K562 (cell line): ENCODE results near the gene ARMC12. TPM values are rescaled to one million over a fixed set of nuclear protein-coding genes. Genes with fewer than 3 reads are reported as not detected.
A peak's percentile ranks its signal among the peaks of the same experiment; 100 is the strongest.

ENCODE experiments used
- ATAC-seq: fragments of 200-7000 bp; cut with Tn5 transposase; 3 replicates; pipeline ENCODE4 v1.9.1; 2020; ENCODE audit warnings: moderate library complexity
- BruUV-seq: library from RNA; stranded (reverse); fragments of 400-500 nt; replicated peaks from 2 replicates; lab custom pipeline; 2021; lab: Mats Ljungman, UMichigan
- CTCF ChIA-PET: fragments of 300-600 bp; formaldehyde crosslinking; extraction: SDS; loops from one replicate; lab custom pipeline; 2021; ENCODE audit warnings: low intra/inter-chr PET ratio; lab: Yijun Ruan, JAX
- POLR2A ChIA-PET: fragments of 300-600, 350-650 bp; sonication (Branson Sonifier 250); formaldehyde crosslinking; extraction: SDS; loops from one replicate; lab custom pipeline; 2021; ENCODE audit warnings: antibody characterized with exemption, inconsistent platforms; lab: Yijun Ruan, JAX
- DNase-seq, 4 experiments: peaks; one replicate each; pipeline versions ENCODE4 v3.0.0 to v3.0.0-alpha.2; 2011 to 2018; ENCODE audit warnings: low spot score in 3 of 4, mixed read lengths in 3 of 4; ENCODE audit errors: extremely low read depth in 1 of 4
- FAIRE-seq: peaks from 2 replicates; lab custom pipeline; 2011; peaks lifted over from hg19 to GRCh38; lab: Jason Lieb, UNC
- H2AFZ ChIP-seq: 2 replicates; pipeline ENCODE4 v1.6.0; 2011; ENCODE audit warnings: low read depth, low read length, control low read depth, inconsistent platforms
- H3K27ac ChIP-seq: fragments of 200-600 bp; 3 replicates; pipeline ENCODE4 v1.8.0; 2011; ENCODE audit warnings: low read depth, mild to moderate bottlenecking, control low read depth, inconsistent platforms, low read length, moderate library complexity, mixed read lengths; ENCODE audit errors: extremely low read depth
- H3K27me3 ChIP-seq, 2 experiments: fragments of 300-600 bp in 1 of 2; 2 replicates in 1 of 2; 3 replicates in 1 of 2; pipeline versions ENCODE4 v1.6.0 to v1.8.0; 2011; ENCODE audit warnings: inconsistent platforms in 2 of 2, low read length in 2 of 2, mild to moderate bottlenecking in 1 of 2, mixed read lengths in 1 of 2, moderate library complexity in 1 of 2; ENCODE audit not compliant: control insufficient read depth in 2 of 2, insufficient read depth in 2 of 2
- H3K36me3 ChIP-seq: fragments of 300-600 bp; 3 replicates; pipeline ENCODE4 v1.8.0; 2011; ENCODE audit warnings: mild to moderate bottlenecking, low read length, inconsistent platforms; ENCODE audit not compliant: control insufficient read depth, insufficient read depth
- H3K4me1 ChIP-seq, 2 experiments: fragments of 200-600 bp in 1 of 2; replicated peaks in 1 of 2; 2 replicates in 1 of 2; 3 replicates in 1 of 2; pipeline versions ENCODE4 v1.5.1 to v1.8.0; 2011; ENCODE audit warnings: inconsistent platforms in 2 of 2, low read length in 2 of 2, mild to moderate bottlenecking in 1 of 2, mixed read lengths in 1 of 2, moderate library complexity in 1 of 2; ENCODE audit not compliant: control insufficient read depth in 2 of 2, insufficient read depth in 2 of 2
- H3K4me2 ChIP-seq: 2 replicates; pipeline ENCODE4 v1.6.1; 2011; ENCODE audit warnings: low read length, control low read depth, inconsistent platforms, mixed read lengths; ENCODE audit not compliant: insufficient read depth
- H3K4me3 ChIP-seq: fragments of 200-600 bp; sonication (generic), shearing (Covaris generic); 2 replicates; pipeline ENCODE4 v1.5.1; 2016; ENCODE audit warnings: control low read depth, inconsistent platforms
- H3K79me2 ChIP-seq: fragments of 200-600 bp; 3 replicates; pipeline ENCODE4 v1.8.0; 2011; ENCODE audit warnings: low read length, inconsistent platforms; ENCODE audit not compliant: control insufficient read depth, insufficient read depth
- H3K9ac ChIP-seq, 2 experiments: 2 replicates each; pipeline versions ENCODE4 v1.6.0 to v1.6.1; 2011; ENCODE audit warnings: low read depth in 2 of 2, low read length in 2 of 2, control low read depth in 1 of 2, inconsistent platforms in 1 of 2, mild to moderate bottlenecking in 1 of 2, mixed read lengths in 1 of 2; ENCODE audit not compliant: insufficient read depth in 1 of 2
- H3K9me1 ChIP-seq: one replicate; pipeline ENCODE4 v1.6.0; 2011; ENCODE audit warnings: inconsistent platforms, mild to moderate bottlenecking, low read length, moderate library complexity; ENCODE audit not compliant: control insufficient read depth, insufficient read depth
- H3K9me3 ChIP-seq: replicated peaks from 2 replicates; pipeline ENCODE4 v1.5.1; 2011; ENCODE audit warnings: low read depth, low read length, inconsistent platforms; ENCODE audit not compliant: control insufficient read depth, insufficient read depth
- H4K20me1 ChIP-seq: replicated peaks from 2 replicates; pipeline ENCODE4 v1.6.1; 2011; ENCODE audit warnings: low read length, inconsistent platforms, mixed read lengths; ENCODE audit not compliant: control insufficient read depth, insufficient read depth
- ATF7 ChIP-seq: fragments of 450-650 bp; IDR thresholded peaks from 2 replicates; pipeline ENCODE4 v1.7.1; 2014; ENCODE audit warnings: mild to moderate bottlenecking, moderate library complexity
- ELF2 ChIP-seq: fragments of 250-450 bp; sonication (Bioruptor Pico); IDR thresholded peaks from 2 replicates; pipeline ENCODE4 v1.5.0; 2021; ENCODE audit warnings: mild to moderate bottlenecking
- GABPB1 ChIP-seq: sonication (generic); formaldehyde crosslinking; IDR thresholded peaks from 2 replicates; pipeline ENCODE4 v1.8.0; 2022; ENCODE audit warnings: mild to moderate bottlenecking, missing genetic modification reagents
- ILK ChIP-seq: fragments of 450-650 bp; IDR thresholded peaks from 2 replicates; pipeline ENCODE4 v1.6.1; 2016; ENCODE audit warnings: missing genetic modification characterization, low read depth, mild to moderate bottlenecking, missing compliant biosample characterization, moderate library complexity, borderline replicate concordance
- JUN ChIP-seq, 2 experiments: sonication (generic) in 1 of 2; formaldehyde crosslinking in 1 of 2; IDR thresholded peaks; 2 replicates each; pipeline versions ENCODE4 v1.6.1 to v1.8.0; 2012 to 2022; ENCODE audit warnings: borderline replicate concordance in 2 of 2, mild to moderate bottlenecking in 2 of 2, improper control_type of control experiment in 1 of 2, low read depth in 1 of 2, low read length in 1 of 2, missing genetic modification reagents in 1 of 2
- MYBL2 ChIP-seq, 2 experiments: fragments of 450-650 bp in 1 of 2; sonication (generic) in 1 of 2; formaldehyde crosslinking in 1 of 2; IDR thresholded peaks; 2 replicates each; pipeline versions ENCODE4 v1.6.1 to v1.8.1; 2017 to 2022; ENCODE audit warnings: borderline replicate concordance in 1 of 2, inconsistent platforms in 1 of 2, low read depth in 1 of 2, mild to moderate bottlenecking in 1 of 2, missing genetic modification reagents in 1 of 2, moderate library complexity in 1 of 2
- NCOA2 ChIP-seq, 2 experiments: fragments of 450-650 bp; IDR thresholded peaks; 2 replicates each; pipeline ENCODE4 v1.6.1; 2018; ENCODE audit warnings: mild to moderate bottlenecking in 2 of 2, moderate library complexity in 1 of 2; ENCODE audit not compliant: partially characterized antibody in 2 of 2
- RBM17 ChIP-seq: fragments of 200-400 bp; formaldehyde crosslinking; IDR thresholded peaks from 2 replicates; pipeline ENCODE4 v1.6.1; 2017; ENCODE audit warnings: low read depth, mild to moderate bottlenecking, low read length, borderline replicate concordance
- SMC3 ChIP-seq: conservative IDR thresholded peaks from 2 replicates; pipeline ENCODE4 v1.6.1; 2011; ENCODE audit warnings: low read depth, low read length, improper control_type of control experiment; ENCODE audit not compliant: insufficient read depth
- TAL1 ChIP-seq: fragments of 450-650 bp; IDR thresholded peaks from 2 replicates; pipeline ENCODE4 v1.6.1; 2016; ENCODE audit warnings: mild to moderate bottlenecking
- TFAP4 ChIP-seq: sonication (generic); formaldehyde crosslinking; IDR thresholded peaks from 2 replicates; pipeline ENCODE4 v1.8.0; 2022; ENCODE audit warnings: missing genetic modification reagents, mild to moderate bottlenecking, moderate library complexity, borderline replicate concordance
- XRCC3 ChIP-seq: fragments of 450-650 bp; IDR thresholded peaks from 2 replicates; pipeline ENCODE4 v1.6.1; 2017; ENCODE audit warnings: mild to moderate bottlenecking, moderate library complexity
- XRCC5 ChIP-seq: fragments of 200-400 bp; formaldehyde crosslinking; IDR thresholded peaks from 2 replicates; pipeline ENCODE4 v1.6.1; 2017; ENCODE audit warnings: low read depth, mild to moderate bottlenecking, low read length
- YY1 ChIP-seq, 3 experiments: IDR thresholded peaks; 2 replicates each; pipeline ENCODE4 v1.6.1; 2011; ENCODE audit warnings: low read length in 2 of 3, mild to moderate bottlenecking in 2 of 3, moderate library complexity in 2 of 3, borderline replicate concordance in 1 of 3, control low read depth in 1 of 3, low read depth in 1 of 3; ENCODE audit not compliant: insufficient read depth in 3 of 3, insufficient replicate concordance in 2 of 3, control insufficient read depth in 1 of 3, insufficient read length in 1 of 3; ENCODE audit errors: extremely low read depth in 1 of 3
- WGBS: fragments of 100-300 bp; shearing (Covaris generic); methylation state at CpG from one replicate; pipeline ENCODE4 v1.1.6; 2016; ENCODE audit warnings: low coverage, mixed read lengths; ENCODE audit not compliant: insufficient coverage; ENCODE audit errors: missing lambda C conversion rate; 5-methylcytosine and 5-hydroxymethylcytosine counted together
- in situ Hi-C: fragments of 300-500 bp; cut with MboI; formaldehyde crosslinking; loops from 4 replicates; pipeline ENCODE4 v1.15.0; 2018; ENCODE audit warnings: inconsistent platforms, mixed read lengths
- intact Hi-C: fragments of 100-400 bp; cut with micrococcal nuclease; formaldehyde crosslinking; loops from 2 replicates; pipeline ENCODE4 v1.14.2; 2022
- polyA plus RNA-seq, 8 experiments: library from polyadenylated mRNA; depleted of rRNA in 4 of 8; stranded (reverse) in 5 of 8; unstranded in 3 of 8; fragments of >200 nt; fragmentation: Nextera tagmentation in 2 of 8; fragmentation: Illumina TruSeq in 1 of 8; extraction: Ambion mirVana in 2 of 8; extraction: Trizol in 1 of 8; gene quantifications; 2 replicates each; pipeline versions ENCODE4 v1.2.1 to v1.2.3, GENCODE V29; 2011 to 2014; ENCODE audit warnings: inconsistent platforms in 1 of 8, missing spikeins in 1 of 8
- total RNA-seq, 7 experiments: library from RNA; depleted of rRNA in 6 of 7; stranded (reverse); fragments of >200 nt in 6 of 7; fragmentation: Illumina TruSeq in 2 of 7; extraction: Trizol in 2 of 7; gene quantifications; 2 replicates each; pipeline versions ENCODE4 v1.2.1 to v1.2.3, GENCODE V29; 2011 to 2021; ENCODE audit warnings: low replicate concordance in 1 of 7
- TF ChIP-seq, protein P1 (sequence below): IDR thresholded peaks from 3 replicates; pipeline ENCODE4 v1.6.1; 2011; ENCODE audit warnings: borderline replicate concordance, mild to moderate bottlenecking; ENCODE audit not compliant: insufficient read length, insufficient read depth

Gene ARMC12
- total and polyA plus RNA-seq, 9 of the 15 experiments (the other 6 are each of a cell fraction or from before 2014, with no cell fraction given) = 0.09 to 0.58 (median 0.31) TPM; not detected in 3

DNA sequence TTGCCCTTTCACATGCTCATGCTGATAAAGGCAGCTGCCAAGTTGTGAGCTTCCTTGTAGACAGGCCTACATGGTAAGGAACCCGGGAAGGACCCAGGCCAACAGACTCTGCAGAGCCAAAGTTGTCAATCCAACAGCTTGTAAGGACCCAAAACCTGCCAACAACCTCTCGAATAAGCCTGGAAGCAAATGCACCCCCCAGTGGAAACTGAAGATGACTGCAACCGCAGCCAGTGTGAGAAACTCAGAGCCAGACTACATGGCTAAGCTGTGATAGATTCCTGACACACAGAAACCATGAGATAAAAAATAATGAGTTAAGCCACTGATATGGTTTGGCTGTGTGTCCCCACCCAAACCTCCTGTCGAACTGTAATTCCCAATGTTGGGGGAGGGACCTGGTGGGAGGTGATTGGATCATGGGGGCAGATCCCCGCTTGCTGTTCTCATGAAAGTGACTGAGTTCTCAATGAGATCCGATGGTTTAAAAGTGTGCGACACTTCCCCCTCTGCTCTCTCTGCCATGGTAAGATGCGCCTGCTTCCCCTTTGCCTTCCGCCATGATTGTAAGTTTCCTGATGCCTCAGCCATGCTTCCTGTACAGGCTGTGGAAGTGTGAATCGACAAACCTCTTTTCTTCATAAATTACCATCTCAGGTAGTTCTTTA is 20.8 kb downstream of the ARMC12 start:
- peak; percentile 57 to 81 (median 67) for DNase-seq
- intact Hi-C loops (loop anchor here (5.0 kb wide), 2 partner anchors 200 to 235 kb away; no protein-coding TSS in a partner anchor), in situ Hi-C loops (no loop called here)
- no TSS peak for BruUV-seq
- H3K27me3 ChIP-seq = peaks cover 41 to 79% of the 10 kb centered on the region in 2 experiments
- no peaks in the 10 kb centered on the region for H4K20me1 ChIP-seq
- H3K9me3 ChIP-seq = no peaks in the 10 kb centered on the region
- no peak overlapping the region for H2AFZ ChIP-seq
- H3K79me2 ChIP-seq = no peaks in the 10 kb centered on the region
- H3K4me3 ChIP-seq = no peak overlapping the region
- no peaks in the 10 kb centered on the region for H3K36me3 ChIP-seq
- no peaks in the 10 kb centered on the region for H3K9me1 ChIP-seq
- FAIRE-seq = peak; percentile 97
- no peak overlapping the region for H3K4me2 ChIP-seq
- H3K4me1 ChIP-seq = no peaks in the 10 kb centered on the region
- 8% methylated on average over 10 of the region's 10 CpGs for WGBS
- no peak overlapping the region; a peak in 1 of 4 replicates for H3K9ac ChIP-seq
- peak; percentile 96 for ATAC-seq
- ChIA-PET CTCF (interaction anchor here (0.8 to 1.3 kb wide), 3 partner anchors 174 to 235 kb away, joined by 4 to 5 read pairs (median 5); no protein-coding TSS in a partner anchor), POLR2A (interaction anchor here (0.5 to 0.9 kb wide), 3 partner anchors 11 to 206 kb away, joined by 3 to 5 read pairs (median 4); no protein-coding TSS in a partner anchor)
- H3K27ac ChIP-seq = no peak overlapping the region
- TF ChIP-seq, protein P1, sequence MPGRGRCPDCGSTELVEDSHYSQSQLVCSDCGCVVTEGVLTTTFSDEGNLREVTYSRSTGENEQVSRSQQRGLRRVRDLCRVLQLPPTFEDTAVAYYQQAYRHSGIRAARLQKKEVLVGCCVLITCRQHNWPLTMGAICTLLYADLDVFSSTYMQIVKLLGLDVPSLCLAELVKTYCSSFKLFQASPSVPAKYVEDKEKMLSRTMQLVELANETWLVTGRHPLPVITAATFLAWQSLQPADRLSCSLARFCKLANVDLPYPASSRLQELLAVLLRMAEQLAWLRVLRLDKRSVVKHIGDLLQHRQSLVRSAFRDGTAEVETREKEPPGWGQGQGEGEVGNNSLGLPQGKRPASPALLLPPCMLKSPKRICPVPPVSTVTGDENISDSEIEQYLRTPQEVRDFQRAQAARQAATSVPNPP = no peak
- no peak for TF ChIP-seq JUN (IDR thresholded peaks at IDR 0.05; ENCODE audit: borderline replicate concordance, low read depth, low read length)
- TF ChIP-seq JUN (CRISPR knock-in tag; IDR thresholded peaks at IDR 0.05; ENCODE audit: borderline replicate concordance) = no peak
- no peak for TF ChIP-seq XRCC3
- peak; percentile 67; the same call in 1 of the 2 replicates for TF ChIP-seq XRCC5
- TF ChIP-seq ELF2 = no peak
- TF ChIP-seq RBM17 = no peak
- TF ChIP-seq NCOA2 (IDR thresholded peaks at IDR 0.05; ENCODE audit: partially characterized antibody in 2 of 2) = no peak
- peak in 1 of 3 experiments; percentile 8 for TF ChIP-seq YY1 (IDR thresholded peaks at IDR 0.05; ENCODE audit: borderline replicate concordance in 1 of 3, control insufficient read depth in 1 of 3, extremely low read depth in 1 of 3, insufficient read depth in 3 of 3, insufficient read length in 1 of 3, insufficient replicate concordance in 2 of 3, low read depth in 1 of 3, low read length in 2 of 3)
- no peak for TF ChIP-seq ATF7
- TF ChIP-seq MYBL2 (IDR thresholded peaks at IDR 0.05; ENCODE audit: low read depth) = no peak
- no peak for TF ChIP-seq MYBL2 (CRISPR knock-in tag; IDR thresholded peaks at IDR 0.05; ENCODE audit: borderline replicate concordance)
- TF ChIP-seq TFAP4 (CRISPR knock-in tag) = no peak
- no peak for TF ChIP-seq GABPB1 (CRISPR knock-in tag)
- peak; percentile 82 for TF ChIP-seq SMC3
- no peak for TF ChIP-seq ILK
- no peak for TF ChIP-seq TAL1
